KOPT-K1 (cell line): ENCODE data around the gene TMEM132E.

Source experiments
- H3K27ac ChIP-seq: fragments of 200-600 bp; sonication (generic); 2 replicates; pipeline ENCODE4 v1.5.1; 2016; ENCODE audit warnings: antibody characterized with exemption, mild to moderate bottlenecking, low read depth, low read length; ENCODE audit not compliant: poor library complexity, severe bottlenecking
- H3K36me3 ChIP-seq: fragments of 200-600 bp; sonication (generic); 2 replicates; pipeline ENCODE4 v1.5.1; 2017; ENCODE audit warnings: antibody characterized with exemption, mild to moderate bottlenecking, low read length, moderate library complexity; ENCODE audit not compliant: insufficient read depth
- H3K9me3 ChIP-seq: fragments of 200-600 bp; sonication (generic); 2 replicates; pipeline ENCODE4 v1.5.1; 2017; ENCODE audit warnings: antibody characterized with exemption, low read length, mild to moderate bottlenecking; ENCODE audit not compliant: insufficient read depth, poor library complexity, severe bottlenecking

TMEM132E gene

DNA sequence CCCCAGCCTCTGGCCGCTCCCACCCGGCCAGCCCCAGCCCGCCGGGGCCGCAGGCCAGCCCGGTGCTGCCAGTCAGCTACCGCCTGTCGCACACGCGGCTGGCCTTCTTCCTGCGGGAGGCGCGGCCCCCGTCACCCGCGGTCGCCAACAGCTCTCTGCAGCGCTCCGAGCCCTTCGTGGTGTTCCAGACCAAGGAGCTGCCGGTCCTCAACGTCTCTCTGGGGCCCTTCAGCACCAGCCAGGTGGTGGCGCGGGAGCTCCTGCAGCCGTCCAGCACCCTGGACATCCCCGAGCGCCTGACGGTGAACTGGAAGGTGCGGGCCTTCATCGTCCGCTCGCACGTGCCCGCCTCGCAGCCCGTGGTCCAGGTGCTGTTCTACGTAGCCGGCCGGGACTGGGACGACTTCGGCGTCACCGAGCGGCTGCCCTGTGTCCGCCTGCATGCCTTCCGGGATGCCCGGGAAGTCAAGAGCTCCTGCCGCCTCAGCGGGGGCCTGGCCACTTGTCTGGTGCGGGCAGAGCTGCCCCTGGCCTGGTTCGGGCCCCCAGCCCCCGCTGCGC lies 46.8 kb downstream of the TMEM132E start:
- no peaks in the 10 kb centered on the region for H3K36me3 ChIP-seq
- H3K27ac ChIP-seq: no peak overlapping the region
- no peaks in the 10 kb centered on the region for H3K9me3 ChIP-seq

DNA sequence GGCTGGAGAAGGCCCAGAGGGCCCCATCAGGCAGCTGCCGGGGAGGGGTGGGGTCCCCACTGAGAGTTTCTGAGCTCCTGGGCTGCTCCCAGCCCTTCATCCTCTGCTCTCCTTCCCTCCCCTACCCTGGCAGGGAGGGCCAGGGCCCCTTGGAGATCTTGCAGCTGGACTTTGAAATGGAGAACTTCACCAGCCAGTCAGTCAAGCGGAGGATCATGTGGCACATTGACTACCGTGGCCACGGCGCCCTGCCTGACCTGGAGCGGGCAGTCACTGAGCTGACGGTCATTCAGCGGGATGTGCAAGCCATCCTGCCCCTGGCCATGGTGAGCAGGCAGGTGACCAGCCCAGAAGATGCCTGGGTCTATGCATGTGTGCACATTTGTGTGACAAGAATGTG lies 49.5 kb downstream of the TMEM132E start:
- Histone ChIP-seq H3K27ac (no peak overlapping the region), H3K36me3 (no peaks in the 10 kb centered on the region), H3K9me3 (no peaks in the 10 kb centered on the region)

DNA sequence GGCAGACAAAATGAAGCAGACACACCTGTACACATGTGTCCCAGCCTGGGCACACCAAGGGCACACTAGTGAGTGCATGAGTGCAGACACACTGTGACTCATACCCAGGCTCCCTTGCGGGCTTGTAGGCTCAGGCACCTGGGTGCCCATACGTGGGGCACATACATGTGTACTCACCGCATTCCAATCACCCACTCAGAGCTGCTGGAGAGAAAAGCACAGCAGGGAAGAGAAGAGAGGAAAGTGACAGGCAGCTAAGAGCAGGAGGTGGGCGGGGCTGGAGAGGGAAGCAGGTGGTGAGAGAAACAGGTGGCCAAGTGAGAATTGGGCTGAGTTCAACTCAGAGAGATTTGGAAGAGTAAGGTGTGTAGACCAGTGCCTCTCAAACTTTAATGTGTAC lies 54.0 kb downstream of the TMEM132E start:
- Histone ChIP-seq H3K27ac (no peak overlapping the region), H3K9me3 (no peaks in the 10 kb centered on the region), H3K36me3 (no peaks in the 10 kb centered on the region)

DNA sequence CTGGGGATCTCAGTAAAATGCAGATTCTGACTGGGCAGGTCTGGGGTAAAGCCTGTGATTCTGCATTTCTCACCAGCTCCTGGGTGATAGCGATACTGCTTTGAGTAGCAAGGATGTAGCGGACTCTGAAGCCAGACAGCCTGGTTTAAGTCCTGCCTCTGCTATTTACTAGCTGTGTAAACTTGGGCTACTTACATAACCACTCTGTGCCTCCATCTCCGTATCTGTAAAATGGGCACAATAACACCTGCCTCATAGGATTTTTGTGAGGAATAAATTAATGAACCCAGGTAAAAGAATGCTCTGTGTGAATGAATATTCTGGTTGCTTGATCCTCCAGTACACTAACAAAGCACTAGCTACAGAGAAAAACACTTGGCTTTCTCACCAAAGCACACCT lies 54.4 kb downstream of the TMEM132E start:
- Histone ChIP-seq H3K9me3 (no peaks in the 10 kb centered on the region), H3K27ac (no peak overlapping the region), H3K36me3 (no peaks in the 10 kb centered on the region)

DNA sequence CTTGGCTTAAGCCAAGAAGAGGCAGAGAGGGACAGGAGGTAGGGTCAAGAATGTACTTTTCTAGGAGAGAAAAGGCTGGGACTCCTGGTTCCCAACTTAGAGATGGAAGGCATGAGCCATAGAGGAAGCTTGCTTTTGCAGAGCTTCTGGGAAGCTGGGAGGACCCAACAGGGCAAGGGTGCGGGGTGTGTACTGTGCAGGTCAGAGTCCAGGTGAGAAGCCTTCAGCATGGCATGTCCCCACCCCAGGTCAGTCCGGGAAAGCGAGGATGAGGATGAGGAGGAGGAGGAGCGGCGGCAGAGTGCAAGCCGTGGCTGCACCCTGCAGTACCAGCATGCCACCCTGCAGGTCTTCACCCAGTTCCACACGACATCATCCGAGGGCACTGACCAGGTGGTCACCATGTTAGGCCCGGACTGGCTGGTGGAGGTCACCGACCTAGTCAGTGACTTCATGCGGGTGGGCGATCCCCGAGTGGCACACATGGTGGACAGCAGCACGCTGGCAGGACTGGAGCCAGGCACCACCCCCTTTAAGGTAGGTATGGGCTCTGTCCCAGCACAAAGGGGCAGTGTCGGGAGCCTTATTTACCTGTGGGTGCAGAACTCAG lies 55.3 kb downstream of the TMEM132E start:
- H3K27ac ChIP-seq: no peak overlapping the region
- no peaks in the 10 kb centered on the region for H3K9me3 ChIP-seq
- H3K36me3 ChIP-seq: no peaks in the 10 kb centered on the region

DNA sequence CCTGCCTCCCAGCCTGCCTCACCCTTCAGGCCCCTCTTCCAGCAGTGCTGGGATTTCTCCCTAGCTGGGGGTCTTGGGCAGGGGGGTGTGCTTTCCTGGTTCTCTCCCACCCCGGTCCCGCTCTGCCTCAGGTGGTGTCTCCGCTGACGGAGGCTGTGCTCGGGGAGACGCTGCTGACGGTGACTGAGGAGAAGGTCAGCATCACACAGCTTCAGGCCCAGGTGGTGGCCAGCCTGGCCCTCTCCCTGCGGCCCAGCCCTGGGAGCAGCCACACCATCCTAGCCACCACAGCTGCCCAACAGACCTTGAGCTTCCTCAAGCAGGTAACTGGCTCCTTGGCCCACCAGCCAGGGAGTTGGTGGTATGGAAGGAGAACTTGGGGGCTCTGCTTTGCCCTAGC lies 56.5 kb downstream of the TMEM132E start:
- H3K27ac ChIP-seq: no peak overlapping the region

GRCh38 chr17:34637041-34637547 lies 57.7 kb downstream of the TMEM132E start:
- H3K9me3 ChIP-seq: no peaks in the 10 kb centered on the region
- H3K27ac ChIP-seq: no peak overlapping the region
- H3K36me3 ChIP-seq: no peaks in the 10 kb centered on the region

More for the DNA sequence above, 56.5 kb downstream of the TMEM132E start:
- Histone ChIP-seq H3K36me3 (no peaks in the 10 kb centered on the region), H3K9me3 (no peaks in the 10 kb centered on the region)

- H3K9me3 ChIP-seq: no peaks in the 10 kb centered on the region
- no peak overlapping the region for H3K27ac ChIP-seq
- no peaks in the 10 kb centered on the region for H3K36me3 ChIP-seq
These were observed 58.5 kb downstream of the TMEM132E start for GRCh38 chr17:34637548-34638525.

DNA sequence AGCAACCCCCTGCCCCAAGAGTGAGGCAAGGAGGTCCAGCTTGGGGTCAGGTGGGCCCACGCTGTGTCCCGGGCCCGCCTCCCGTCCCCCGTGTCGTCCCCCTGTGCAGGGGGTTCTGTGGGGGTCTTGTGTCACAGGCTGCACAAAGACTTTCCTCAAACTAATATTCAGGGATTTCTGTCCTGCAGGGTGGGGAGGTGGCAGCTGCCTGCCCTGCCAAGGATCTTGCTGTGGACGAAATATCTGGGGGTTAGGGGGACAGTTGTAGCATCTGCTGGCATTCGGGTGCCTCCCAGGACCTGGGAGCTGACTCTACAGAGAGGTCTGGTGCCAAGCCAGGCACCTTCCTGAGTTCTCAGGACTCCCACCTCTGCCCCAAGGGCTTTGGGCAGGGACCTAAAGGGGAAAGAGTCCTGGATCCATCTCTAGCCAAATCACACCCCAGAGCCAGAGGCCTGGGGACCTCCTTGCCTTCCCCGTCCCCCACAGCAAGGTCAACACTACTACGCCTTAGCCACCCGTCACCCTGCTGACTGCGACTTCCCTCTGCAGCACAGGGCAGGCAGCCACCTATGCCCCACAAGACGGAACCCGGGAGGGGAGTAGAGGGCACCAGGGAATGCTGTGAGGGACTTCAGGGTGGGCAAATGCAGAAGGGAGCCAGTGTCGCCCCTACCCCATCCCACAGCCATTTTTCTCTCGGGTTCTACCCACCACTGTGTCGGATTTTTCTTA lies 59.3 kb downstream of the TMEM132E start:
- no peaks in the 10 kb centered on the region for H3K9me3 ChIP-seq
- no peaks in the 10 kb centered on the region for H3K36me3 ChIP-seq
- no peak overlapping the region for H3K27ac ChIP-seq

DNA sequence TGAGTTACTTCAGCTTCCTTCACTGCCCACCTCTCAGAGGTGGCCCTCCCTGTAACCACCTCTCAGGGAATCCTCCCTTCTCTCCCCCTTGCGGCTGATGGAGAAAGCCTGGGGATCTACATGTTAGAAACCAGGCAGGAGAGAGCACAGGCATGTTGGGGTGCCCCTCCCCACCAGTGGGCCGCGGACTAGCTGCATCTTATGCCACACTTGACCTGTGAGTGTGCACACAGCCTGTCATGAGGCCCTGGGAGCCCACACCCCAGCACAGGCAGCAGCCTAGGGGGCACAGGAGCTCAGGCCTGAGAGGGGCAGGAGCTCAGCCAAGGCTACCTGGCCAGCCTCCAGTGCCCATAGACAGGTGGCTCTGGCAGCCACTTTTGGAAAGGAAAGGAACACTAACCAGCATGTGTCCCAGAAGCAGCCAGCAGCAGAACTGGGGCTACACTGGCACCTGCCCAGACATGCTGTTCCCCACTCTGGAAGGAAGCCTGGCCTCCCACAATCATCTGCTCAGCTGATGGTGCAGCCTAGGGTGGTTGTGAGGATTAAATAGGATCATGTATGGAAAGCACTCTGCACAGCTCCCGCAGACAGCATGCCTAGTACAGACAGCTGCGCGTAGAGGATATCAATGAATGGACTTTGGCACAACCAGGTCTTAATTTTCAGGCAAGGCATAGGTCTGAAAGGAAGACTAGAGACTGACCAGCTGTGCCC lies 60.5 kb downstream of the TMEM132E start:
- H3K9me3 ChIP-seq: no peaks in the 10 kb centered on the region
- no peak overlapping the region for H3K27ac ChIP-seq
- H3K36me3 ChIP-seq: no peaks in the 10 kb centered on the region

DNA sequence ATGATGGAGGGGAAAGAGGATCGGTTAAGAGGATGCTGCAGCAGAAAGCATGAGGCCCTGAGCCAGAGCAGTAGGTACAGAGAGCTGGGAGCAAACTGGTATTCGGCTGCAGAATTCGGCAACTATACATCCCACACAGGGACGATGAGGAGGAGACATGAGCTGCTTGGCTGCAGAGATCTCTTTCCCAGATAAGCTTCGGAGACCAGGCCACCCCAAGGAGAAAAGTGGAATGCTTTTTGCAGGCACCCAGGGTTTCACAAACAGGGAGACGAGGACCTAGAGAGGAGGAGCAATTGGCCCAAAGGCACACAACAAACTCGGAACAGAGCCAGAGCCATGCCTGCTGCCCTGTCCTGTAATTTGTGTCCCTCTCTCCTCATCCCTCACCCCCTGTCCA lies 62.0 kb downstream of the TMEM132E start:
- H3K27ac ChIP-seq: no peak overlapping the region
- no peaks in the 10 kb centered on the region for H3K9me3 ChIP-seq
- no peaks in the 10 kb centered on the region for H3K36me3 ChIP-seq

GRCh38 chr17:34644941-34645550 lies 65.7 kb downstream of the TMEM132E start:
- no peaks in the 10 kb centered on the region for H3K9me3 ChIP-seq
- no peaks in the 10 kb centered on the region for H3K36me3 ChIP-seq
- no peak overlapping the region for H3K27ac ChIP-seq

DNA sequence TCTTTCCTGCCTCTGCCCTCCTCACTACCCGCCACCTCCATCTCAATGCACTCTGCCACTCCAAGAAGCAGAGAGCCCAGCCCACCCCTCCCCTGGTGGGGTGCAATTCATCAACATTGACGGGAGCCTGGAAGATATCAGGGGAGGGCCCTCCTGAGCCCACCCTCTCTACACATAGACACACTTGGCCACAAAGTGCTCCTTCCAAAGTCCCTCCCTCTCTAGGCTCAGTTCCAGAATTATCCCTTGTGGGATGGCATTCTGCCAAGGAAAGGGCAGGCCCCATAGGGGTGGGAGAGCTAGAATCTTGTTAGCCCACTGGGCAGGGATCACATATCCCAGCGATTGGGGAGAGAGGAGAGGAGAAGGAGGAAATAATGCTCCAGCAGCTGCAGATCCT lies 66.2 kb downstream of the TMEM132E start:
- no peak overlapping the region for H3K27ac ChIP-seq
- no peaks in the 10 kb centered on the region for H3K9me3 ChIP-seq
- no peaks in the 10 kb centered on the region for H3K36me3 ChIP-seq

GRCh38 chr17:34647511-34647910 lies 68.1 kb downstream of the TMEM132E start:
- Histone ChIP-seq H3K9me3 (no peaks in the 10 kb centered on the region), H3K36me3 (no peaks in the 10 kb centered on the region), H3K27ac (no peak overlapping the region)
